Sigmoid colon (tissue), 7 donors: ENCODE data around the gene CACNA1D. TPM values are rescaled to one million over a fixed set of nuclear protein-coding genes. Genes with fewer than 3 reads are reported as not detected.
A peak's percentile ranks its signal among the peaks of the same experiment; 100 is the strongest.

Source experiments
- DNase-seq: peaks from one replicate; pipeline ENCODE4 v3.0.0-alpha.2; 2019
- H3K27ac ChIP-seq, 4 donors: fragments of 200-600 bp; sonication (generic); one replicate each; pipeline ENCODE4 v1.5.1; 2016 to 2019; ENCODE audit warnings: mild to moderate bottlenecking in 1 of 4
- H3K27me3 ChIP-seq, 3 donors: fragments of 200-600 bp; sonication (generic); one replicate each; pipeline ENCODE4 v1.5.1; 2019; ENCODE audit warnings: mild to moderate bottlenecking in 1 of 3
- H3K36me3 ChIP-seq, 4 donors: fragments of 200-600 bp; sonication (generic); one replicate each; pipeline ENCODE4 v1.5.1; 2016 to 2019
- H3K4me1 ChIP-seq, 4 donors: fragments of 200-600 bp; sonication (generic); one replicate each; pipeline ENCODE4 v1.5.1; 2017 to 2019
- H3K4me3 ChIP-seq, 4 donors: fragments of 200-600 bp; sonication (generic); one replicate each; pipeline ENCODE4 v1.5.1; 2017 to 2019; ENCODE audit warnings: mild to moderate bottlenecking in 2 of 4, moderate library complexity in 1 of 4
- H3K9me3 ChIP-seq, 4 donors: fragments of 200-600 bp in 3 of 4; sonication (generic) in 3 of 4; one replicate each; pipeline versions ENCODE4 v1.5.1 to v1.6.1; 2013 to 2019
- CTCF ChIP-seq, 4 experiments: fragments of 450-650 bp in 3 of 4; fragments of 200-600 bp in 1 of 4; IDR thresholded peaks; one replicate each; pipeline ENCODE4 v1.5.1; 2016 to 2019; ENCODE audit warnings: antibody characterized with exemption in 4 of 4, mild to moderate bottlenecking in 3 of 4, moderate library complexity in 2 of 4
- EP300 ChIP-seq, 4 donors: sonication (generic); formaldehyde crosslinking; IDR thresholded peaks; one replicate each; pipeline ENCODE4 v1.6.1; 2017; ENCODE audit warnings: antibody characterized with exemption in 4 of 4
- POLR2A ChIP-seq, 2 donors: fragments of 450-650 bp; IDR thresholded peaks; one replicate each; pipeline ENCODE4 v1.6.1; 2016; ENCODE audit warnings: antibody characterized with exemption in 2 of 2, mild to moderate bottlenecking in 2 of 2, moderate library complexity in 2 of 2
- POLR2AphosphoS5 ChIP-seq, 4 donors: sonication (generic); formaldehyde crosslinking; IDR thresholded peaks; one replicate each; pipeline ENCODE4 v1.6.1; 2017; ENCODE audit warnings: antibody characterized with exemption in 4 of 4
- WGBS, 2 donors: extraction: QIAGEN DNeasy Blood & Tissue Kit; methylation state at CpG; one replicate each; pipeline ENCODE4 v1.1.7; 2013; 5-methylcytosine and 5-hydroxymethylcytosine counted together
- intact Hi-C: fragments of 100-400 bp; cut with DNase I; formaldehyde crosslinking; loops from one replicate; pipeline ENCODE4 v1.15.1; 2023
- polyA plus RNA-seq, 3 donors: library from polyadenylated mRNA; stranded (reverse); fragments of 200-250 nt; gene quantifications; one replicate each; pipeline ENCODE4 v1.2.3, GENCODE V29; 2013
- total RNA-seq, 4 donors: library from RNA; depleted of rRNA; stranded (reverse); fragments of >200 nt; gene quantifications; one replicate each; pipeline ENCODE4 v1.1.0, GENCODE V29; 2016
- donor health status: healthy with polysubstance abuse.
- donor health status: Bipolar disorder and iron deficiency.
- donor health status: healthy.

The CACNA1D gene
- total and polyA plus RNA-seq, 7 donors: 1.2 to 9.7 (median 4.8) TPM

- intact Hi-C loops: no loop called here
- no peak for DNase-seq
- no peaks in the 10 kb centered on the region for H3K36me3 ChIP-seq
- 89% methylated on average over 7 of the region's 7 CpGs for WGBS, 2 donors
- H3K27me3 ChIP-seq: no peaks in the 10 kb centered on the region
- no peak overlapping the region for H3K4me3 ChIP-seq
- H3K9me3 ChIP-seq: no peaks in the 10 kb centered on the region
- H3K4me1 ChIP-seq: no peaks in the 10 kb centered on the region
- TF ChIP-seq CTCF (IDR thresholded peaks at IDR 0.05) (no peak), EP300 (IDR thresholded peaks at IDR 0.05) (no peak), POLR2AphosphoS5 (IDR thresholded peaks at IDR 0.05) (no peak), POLR2A (IDR thresholded peaks at IDR 0.05) (no peak)
- H3K27ac ChIP-seq: no peak overlapping the region
These were observed 196.1 kb downstream of the CACNA1D start for GRCh38 chr3:53690521-53690920.

- intact Hi-C loops: no loop called here
- TF ChIP-seq CTCF (IDR thresholded peaks at IDR 0.05) (no peak), EP300 (IDR thresholded peaks at IDR 0.05) (no peak), POLR2A (IDR thresholded peaks at IDR 0.05) (no peak), POLR2AphosphoS5 (IDR thresholded peaks at IDR 0.05) (no peak)
- H3K36me3 ChIP-seq: no peaks in the 10 kb centered on the region
- no peak overlapping the region for H3K27ac ChIP-seq
- H3K4me3 ChIP-seq: no peak overlapping the region
- H3K27me3 ChIP-seq: no peaks in the 10 kb centered on the region
- H3K4me1 ChIP-seq: no peaks in the 10 kb centered on the region
- 98 to 99% methylated on average over 2 of the region's 2 CpGs for WGBS, 2 donors
- H3K9me3 ChIP-seq: no peaks in the 10 kb centered on the region
- no peak for DNase-seq
These were observed 196.9 kb downstream of the CACNA1D start for GRCh38 chr3:53691349-53691748.

GRCh38 chr3:53691885-53692284 lies 197.5 kb downstream of the CACNA1D start:
- intact Hi-C loops: no loop called here
- DNase-seq: no peak
- Histone ChIP-seq H3K27ac (no peak overlapping the region), H3K4me1 (no peaks in the 10 kb centered on the region), H3K9me3 (no peaks in the 10 kb centered on the region), H3K27me3 (no peaks in the 10 kb centered on the region), H3K4me3 (no peak overlapping the region), H3K36me3 (no peaks in the 10 kb centered on the region)
- WGBS, 2 donors: 90 to 94% methylated on average over 3 of the region's 3 CpGs
- TF ChIP-seq EP300 (IDR thresholded peaks at IDR 0.05) (no peak), POLR2A (IDR thresholded peaks at IDR 0.05) (no peak), POLR2AphosphoS5 (IDR thresholded peaks at IDR 0.05) (no peak), CTCF (IDR thresholded peaks at IDR 0.05) (no peak)

GRCh38 chr3:53693451-53693850 lies 199.0 kb downstream of the CACNA1D start:
- WGBS, 2 donors: 43 to 79% methylated on average over 2 of the region's 2 CpGs
- Histone ChIP-seq H3K4me1 (no peaks in the 10 kb centered on the region), H3K4me3 (no peak overlapping the region), H3K27ac (no peak overlapping the region), H3K9me3 (no peaks in the 10 kb centered on the region), H3K36me3 (no peaks in the 10 kb centered on the region), H3K27me3 (no peaks in the 10 kb centered on the region)
- DNase-seq: no peak
- no peak for TF ChIP-seq CTCF (IDR thresholded peaks at IDR 0.05)
- no peak for TF ChIP-seq POLR2A (IDR thresholded peaks at IDR 0.05)
- intact Hi-C loops: no loop called here

GRCh38 chr3:53694046-53694445 lies 199.6 kb downstream of the CACNA1D start:
- DNase-seq: peak; percentile 38
- TF ChIP-seq POLR2AphosphoS5 (IDR thresholded peaks at IDR 0.05) (no peak), POLR2A (IDR thresholded peaks at IDR 0.05) (no peak), EP300 (IDR thresholded peaks at IDR 0.05) (no peak), CTCF (IDR thresholded peaks at IDR 0.05) (no peak)
- intact Hi-C loops: no loop called here

More at GRCh38 chr3:53694046-53694445, 199.6 kb downstream of the CACNA1D start:
- Histone ChIP-seq H3K4me1 (no peaks in the 10 kb centered on the region), H3K4me3 (no peak overlapping the region), H3K27ac (no peak overlapping the region), H3K27me3 (no peaks in the 10 kb centered on the region), H3K9me3 (no peaks in the 10 kb centered on the region), H3K36me3 (no peaks in the 10 kb centered on the region)
- 86 to 94% methylated on average over 4 of the region's 4 CpGs for WGBS, 2 donors
